HG03442 (cell line): ENCODE results near the gene BAZ1B.
A peak's percentile ranks its signal among the peaks of the same experiment; 100 is the strongest.
"Not testable (repeated sequence)": the region's sequence is repeated elsewhere in the genome, so short reads cannot be mapped to it uniquely, and the experiment has no call there.

Experiments used
- ATAC-seq: cut with Tn5 transposase; IDR thresholded peaks from one replicate; pipeline ENCODE4 v1.9.1; 2021; ENCODE audit warnings: mild to moderate bottlenecking, moderate library complexity; ENCODE audit not compliant: unreplicated experiment

The BAZ1B gene, protein sequence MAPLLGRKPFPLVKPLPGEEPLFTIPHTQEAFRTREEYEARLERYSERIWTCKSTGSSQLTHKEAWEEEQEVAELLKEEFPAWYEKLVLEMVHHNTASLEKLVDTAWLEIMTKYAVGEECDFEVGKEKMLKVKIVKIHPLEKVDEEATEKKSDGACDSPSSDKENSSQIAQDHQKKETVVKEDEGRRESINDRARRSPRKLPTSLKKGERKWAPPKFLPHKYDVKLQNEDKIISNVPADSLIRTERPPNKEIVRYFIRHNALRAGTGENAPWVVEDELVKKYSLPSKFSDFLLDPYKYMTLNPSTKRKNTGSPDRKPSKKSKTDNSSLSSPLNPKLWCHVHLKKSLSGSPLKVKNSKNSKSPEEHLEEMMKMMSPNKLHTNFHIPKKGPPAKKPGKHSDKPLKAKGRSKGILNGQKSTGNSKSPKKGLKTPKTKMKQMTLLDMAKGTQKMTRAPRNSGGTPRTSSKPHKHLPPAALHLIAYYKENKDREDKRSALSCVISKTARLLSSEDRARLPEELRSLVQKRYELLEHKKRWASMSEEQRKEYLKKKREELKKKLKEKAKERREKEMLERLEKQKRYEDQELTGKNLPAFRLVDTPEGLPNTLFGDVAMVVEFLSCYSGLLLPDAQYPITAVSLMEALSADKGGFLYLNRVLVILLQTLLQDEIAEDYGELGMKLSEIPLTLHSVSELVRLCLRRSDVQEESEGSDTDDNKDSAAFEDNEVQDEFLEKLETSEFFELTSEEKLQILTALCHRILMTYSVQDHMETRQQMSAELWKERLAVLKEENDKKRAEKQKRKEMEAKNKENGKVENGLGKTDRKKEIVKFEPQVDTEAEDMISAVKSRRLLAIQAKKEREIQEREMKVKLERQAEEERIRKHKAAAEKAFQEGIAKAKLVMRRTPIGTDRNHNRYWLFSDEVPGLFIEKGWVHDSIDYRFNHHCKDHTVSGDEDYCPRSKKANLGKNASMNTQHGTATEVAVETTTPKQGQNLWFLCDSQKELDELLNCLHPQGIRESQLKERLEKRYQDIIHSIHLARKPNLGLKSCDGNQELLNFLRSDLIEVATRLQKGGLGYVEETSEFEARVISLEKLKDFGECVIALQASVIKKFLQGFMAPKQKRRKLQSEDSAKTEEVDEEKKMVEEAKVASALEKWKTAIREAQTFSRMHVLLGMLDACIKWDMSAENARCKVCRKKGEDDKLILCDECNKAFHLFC (N-terminal part only)

DNA sequence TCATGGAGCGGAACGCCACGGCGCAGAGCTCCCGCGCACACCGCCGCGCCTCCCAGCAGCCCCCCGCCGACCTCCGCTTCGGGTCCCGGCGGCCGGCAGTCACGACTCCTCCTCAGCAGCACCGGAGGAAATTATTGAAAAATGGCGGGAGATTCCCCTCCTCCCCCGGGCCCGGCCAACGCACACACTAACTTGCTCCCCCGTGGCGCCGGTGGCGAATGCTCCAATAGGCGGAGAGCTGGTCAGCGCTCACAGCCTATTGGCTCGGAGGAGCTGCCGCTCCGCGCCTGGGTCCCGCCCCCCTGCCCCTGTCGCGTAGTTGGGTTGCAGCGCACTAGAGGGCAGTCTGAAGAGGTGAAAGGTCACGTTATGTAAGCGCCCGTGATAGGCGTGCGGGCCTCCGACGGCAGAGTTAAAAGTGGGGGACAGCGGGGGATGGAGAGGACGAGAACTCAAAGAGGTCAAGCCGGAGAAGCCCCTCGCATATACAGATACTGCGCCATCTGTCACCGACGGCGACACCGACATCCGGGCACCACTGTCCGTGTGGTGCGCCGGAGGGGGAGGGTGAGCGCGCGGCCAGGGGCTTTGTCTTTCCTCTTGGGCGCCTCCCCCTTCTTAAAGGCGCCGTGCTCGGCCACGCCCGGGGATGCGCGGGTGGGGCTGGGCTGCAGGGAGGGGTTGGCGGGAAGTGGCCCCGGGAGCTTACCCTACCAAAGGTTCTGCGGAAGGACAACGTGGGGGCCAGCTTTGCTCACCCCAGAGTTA, at the start of gene BAZ1B:
Gene BAZ1B (minus strand): TSS at position 189 of the 768 bp plus-strand sequence. CDS start 360 bp downstream, outside the sequence.
- ATAC-seq: peak; percentile 84

GRCh38 chr7:73570977-73571376, 48.9 kb upstream of the BAZ1B start:
- no peak for ATAC-seq

DNA sequence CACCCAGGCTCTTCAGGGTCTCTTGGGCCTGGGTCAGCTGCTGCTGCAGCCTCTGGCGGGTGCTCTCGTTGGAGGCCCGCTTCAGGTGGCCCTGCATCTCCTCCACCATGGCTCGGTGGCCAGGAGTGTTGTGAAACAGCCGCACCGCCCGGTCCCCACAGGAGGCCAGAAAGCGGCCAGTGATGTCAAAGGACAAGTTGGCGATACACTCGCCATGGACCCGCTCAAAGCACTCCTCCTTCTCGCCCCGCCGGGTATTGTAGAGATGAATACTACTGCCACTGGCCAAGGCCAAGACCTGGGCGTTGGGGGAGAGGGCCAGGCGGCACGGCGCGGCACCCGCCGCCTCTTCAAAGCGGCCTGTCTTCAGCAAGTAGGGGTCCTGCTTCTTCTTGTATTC, 48.4 kb upstream of the BAZ1B start:
- ATAC-seq: no peak

DNA sequence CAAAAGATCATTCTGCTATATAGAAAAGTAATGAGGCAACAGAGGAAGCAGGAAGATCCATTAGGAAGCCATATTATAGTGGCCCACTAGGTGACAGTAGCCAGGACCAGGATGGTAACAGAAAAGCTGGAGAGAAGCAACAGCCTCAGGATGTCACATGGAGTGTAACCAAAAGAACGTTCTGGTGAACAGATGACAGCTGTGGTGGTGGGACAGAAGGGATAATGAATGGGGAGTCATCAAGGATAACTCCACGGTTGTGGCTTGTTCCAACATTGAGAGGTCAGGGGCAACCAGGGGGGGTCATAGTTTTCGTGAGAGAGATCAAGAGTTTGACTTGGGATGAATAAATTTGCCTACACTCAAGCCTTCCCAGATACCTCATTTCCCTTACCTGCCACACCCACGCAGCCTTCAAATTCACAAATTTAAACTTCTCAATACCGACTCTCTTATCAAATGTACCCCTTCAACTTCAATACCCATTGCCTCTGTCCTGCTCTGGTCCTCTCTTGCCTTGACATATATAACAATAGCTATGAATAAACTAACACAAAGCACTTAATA, 47.0 kb upstream of the BAZ1B start:
- ATAC-seq: no peak

GRCh38 chr7:73567846-73568685, 46.0 kb upstream of the BAZ1B start:
- ATAC-seq: no peak

- ATAC-seq: no peak
Measured at GRCh38 chr7:73567140-73567539, 45.0 kb upstream of the BAZ1B start.

DNA sequence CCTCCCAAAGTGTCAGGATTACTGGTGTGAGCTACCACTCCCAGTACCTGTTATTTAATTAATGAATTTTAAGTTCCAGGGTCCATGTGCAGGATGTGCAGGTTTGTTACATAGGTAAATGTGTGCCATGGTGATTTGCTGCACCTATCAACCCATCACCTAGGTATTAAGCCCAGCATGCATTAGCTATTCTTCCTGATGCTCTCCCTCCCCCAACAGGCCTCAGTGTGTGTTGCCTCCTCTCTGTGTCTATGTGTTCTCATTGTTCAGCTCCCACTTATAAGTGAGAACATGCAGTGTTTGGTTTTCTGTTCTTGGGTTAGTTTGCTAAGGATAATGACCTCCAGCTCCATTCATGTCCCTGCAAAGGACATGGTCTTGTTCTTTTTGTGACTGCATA, 44.3 kb upstream of the BAZ1B start:
- not testable (repeated sequence) for ATAC-seq

DNA sequence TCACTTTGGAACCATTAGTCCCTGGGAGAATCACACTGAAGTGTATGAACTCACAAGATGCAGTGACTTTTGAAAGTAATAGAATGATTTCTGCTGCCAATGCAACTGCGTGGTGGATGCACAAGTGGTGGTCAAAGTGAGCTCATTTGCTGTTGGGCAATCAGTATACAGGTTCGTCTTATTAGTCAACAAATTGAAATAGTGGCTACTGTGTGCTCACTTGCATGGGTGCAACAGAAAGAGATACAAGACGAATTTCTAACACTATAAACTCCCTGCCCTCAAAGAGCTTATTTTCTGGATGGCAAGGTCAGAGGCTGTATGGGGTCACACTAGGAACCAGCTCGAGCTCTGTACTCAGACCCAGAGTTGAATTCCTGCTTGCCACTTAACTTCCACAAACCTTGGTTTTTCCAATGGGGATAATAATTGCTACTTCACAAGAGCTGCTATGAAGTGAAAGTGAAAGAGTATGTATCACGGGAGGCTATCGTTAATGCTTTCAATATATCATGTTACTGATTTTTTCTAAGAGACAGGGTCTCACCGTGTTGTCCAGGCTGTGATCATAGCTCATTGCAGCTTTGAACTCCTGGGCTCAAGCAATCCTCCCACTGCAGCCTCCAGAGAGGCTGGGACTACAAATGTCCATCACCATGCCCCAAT, 43.7 kb upstream of the BAZ1B start:
- ATAC-seq: no peak

DNA sequence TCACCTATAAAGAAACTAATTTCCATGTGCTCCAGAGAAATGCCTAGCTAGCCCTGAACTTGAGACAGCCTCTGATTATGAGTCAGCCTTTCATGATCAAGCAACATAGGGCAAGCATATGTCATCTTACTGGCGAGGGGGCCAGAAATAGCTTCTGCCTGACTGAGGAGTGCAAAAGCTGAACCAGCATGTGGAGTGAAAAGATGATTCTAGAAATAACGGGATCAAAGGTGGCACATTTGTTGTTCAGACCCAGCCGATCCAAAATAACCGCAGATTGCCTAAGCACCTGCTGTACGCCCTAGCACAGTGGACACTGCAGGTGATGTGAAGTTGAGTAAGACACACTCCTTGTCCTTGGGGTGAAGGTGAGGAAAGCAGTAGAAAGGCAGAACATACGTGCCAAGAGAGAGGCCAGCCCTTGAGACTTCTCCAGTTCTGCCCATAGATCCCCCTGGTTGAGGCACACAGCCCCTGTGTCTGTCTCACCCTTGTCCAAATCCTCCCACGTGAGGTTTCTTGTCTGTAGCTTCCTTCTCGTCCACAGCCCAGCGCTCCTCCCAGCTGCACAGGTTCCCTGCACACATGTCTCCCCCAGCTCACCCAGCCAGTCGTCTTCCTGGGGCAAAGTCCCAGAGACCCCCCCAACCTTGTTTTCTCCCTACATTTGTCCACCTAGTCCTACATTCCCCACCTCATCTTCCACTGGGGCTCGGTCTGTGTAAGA, 38.2 kb upstream of the BAZ1B start:
- ATAC-seq: no peak

- ATAC-seq: peak; percentile 41
Measured at GRCh38 chr7:73557397-73558257, 35.5 kb upstream of the BAZ1B start, which contains the start of gene BCL7B. BCL7B (minus strand) TSS chr7:73557690; CDS start chr7:73557578, 112 bp downstream.

GRCh38 chr7:73557108-73557396, 35.0 kb upstream of the BAZ1B start:
- peak; percentile 82 for ATAC-seq

GRCh38 chr7:73556208-73557107, 34.4 kb upstream of the BAZ1B start:
- no peak for ATAC-seq

DNA sequence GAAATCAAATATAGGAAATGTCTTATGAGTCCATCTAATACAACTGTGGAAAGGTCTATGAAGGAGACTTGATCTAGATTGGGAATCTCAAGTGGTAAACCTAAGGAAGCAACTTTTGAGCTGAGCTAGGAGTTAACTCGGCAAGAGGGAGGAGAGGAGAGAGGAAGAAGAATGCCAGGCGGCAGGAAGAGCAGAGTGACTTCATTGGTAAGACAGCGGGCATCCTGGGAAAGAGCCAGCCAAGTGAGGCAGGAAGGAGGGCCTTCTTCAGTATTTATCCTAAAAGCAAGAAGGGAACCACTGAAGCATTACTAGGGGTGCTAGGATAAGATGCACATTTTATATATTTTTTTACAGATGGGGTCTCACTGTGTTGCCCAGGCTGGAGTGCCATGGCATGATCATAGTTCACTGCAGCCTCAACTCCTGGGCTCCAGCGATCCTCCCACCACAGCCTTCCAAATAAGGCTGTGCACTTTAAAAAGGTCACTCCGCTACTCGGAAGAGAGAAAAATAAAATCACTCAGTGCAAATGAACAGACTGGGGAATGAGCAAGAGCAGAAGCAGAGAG, 33.4 kb upstream of the BAZ1B start:
- ATAC-seq: no peak

GRCh38 chr7:73550093-73550492, 28.0 kb upstream of the BAZ1B start:
- ATAC-seq: not testable (repeated sequence)

DNA sequence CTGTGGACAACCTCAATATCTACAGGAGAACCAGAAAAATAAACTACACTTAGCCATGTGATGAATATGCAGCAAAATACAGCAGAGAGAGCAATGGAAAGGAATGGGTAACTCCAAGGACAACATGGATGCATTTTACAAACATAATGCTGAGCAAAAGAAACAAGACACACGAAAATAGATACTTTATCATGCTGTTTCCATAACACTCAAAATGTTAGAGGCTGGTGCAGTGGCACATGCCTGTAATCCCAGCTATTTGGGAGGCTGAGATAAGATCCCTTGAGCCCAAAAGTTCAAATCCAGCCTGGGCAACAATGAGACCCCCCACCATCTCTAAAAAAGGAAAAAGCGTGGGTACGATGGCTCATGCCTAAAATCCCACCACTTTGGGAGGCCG, 27.1 kb upstream of the BAZ1B start:
- ATAC-seq: no peak

DNA sequence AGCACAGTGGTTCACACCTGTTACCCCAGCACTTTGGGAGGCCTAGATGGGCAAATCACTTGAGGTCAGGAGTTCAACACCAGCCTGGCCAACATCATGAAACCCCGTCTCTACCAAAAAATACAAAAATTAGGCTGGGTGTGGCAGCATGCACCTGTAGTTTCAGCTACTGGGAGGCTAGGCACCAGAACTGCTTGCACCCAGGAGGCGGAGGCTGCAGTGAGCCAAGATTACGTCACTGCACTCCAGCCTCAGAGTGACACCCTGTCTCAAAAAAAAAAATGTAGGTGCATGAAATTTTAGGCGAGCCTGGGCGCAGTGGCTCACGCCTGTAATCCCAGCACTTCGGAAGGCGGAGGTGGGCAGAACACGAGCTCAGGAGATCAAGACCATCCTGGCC, 25.7 kb upstream of the BAZ1B start:
- no peak for ATAC-seq
